Measurements from ENCODE around the gene RRP9. TPM values are rescaled to one million over a fixed set of nuclear protein-coding genes. Genes with fewer than 3 reads are reported as not detected.

Gene RRP9
- total and polyA plus RNA-seq, 10 of the 15 experiments (the other 5 are each of a cell fraction or from before 2014, with no cell fraction given), result 4.7 to 91.5 (median 41.7) TPM

- TF ChIP-seq, protein P1, sequence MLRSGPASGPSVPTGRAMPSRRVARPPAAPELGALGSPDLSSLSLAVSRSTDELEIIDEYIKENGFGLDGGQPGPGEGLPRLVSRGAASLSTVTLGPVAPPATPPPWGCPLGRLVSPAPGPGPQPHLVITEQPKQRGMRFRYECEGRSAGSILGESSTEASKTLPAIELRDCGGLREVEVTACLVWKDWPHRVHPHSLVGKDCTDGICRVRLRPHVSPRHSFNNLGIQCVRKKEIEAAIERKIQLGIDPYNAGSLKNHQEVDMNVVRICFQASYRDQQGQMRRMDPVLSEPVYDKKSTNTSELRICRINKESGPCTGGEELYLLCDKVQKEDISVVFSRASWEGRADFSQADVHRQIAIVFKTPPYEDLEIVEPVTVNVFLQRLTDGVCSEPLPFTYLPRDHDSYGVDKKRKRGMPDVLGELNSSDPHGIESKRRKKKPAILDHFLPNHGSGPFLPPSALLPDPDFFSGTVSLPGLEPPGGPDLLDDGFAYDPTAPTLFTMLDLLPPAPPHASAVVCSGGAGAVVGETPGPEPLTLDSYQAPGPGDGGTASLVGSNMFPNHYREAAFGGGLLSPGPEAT (IDR thresholded peaks at IDR 0.05; ENCODE audit: low read depth), result no peak
- TF ChIP-seq NFYB (IDR thresholded peaks at IDR 0.05; ENCODE audit: insufficient read depth, low read depth, low read length), result no peak
Measured at GRCh38 chr3:51921081-51921578, 20.6 kb downstream of the RRP9 start (continued).

- no peaks in the 10 kb centered on the region for H3K36me3 ChIP-seq (ENCODE audit: control insufficient read depth in 2 of 2, insufficient read depth in 2 of 2, low read length in 1 of 2)
- no peak for DNase-seq (ENCODE audit: low read depth, low spot score)
- ChIA-PET RAD21 (ENCODE audit: unreplicated experiment) (no interaction called here), SMC1A (ENCODE audit: uncharacterized antibody, unreplicated experiment) (no interaction called here), POLR2A (no interaction called here), CTCF (no interaction called here)
- H3K9me3 ChIP-seq (replicated peaks; ENCODE audit: control insufficient read depth, insufficient read depth, low read length), result no peaks in the 10 kb centered on the region
- no TSS peak for BruUV-seq (replicated peaks)
- no peaks in the 10 kb centered on the region for H3K4me1 ChIP-seq (ENCODE audit: control insufficient read depth, insufficient read depth, low read length)
- H4K20me1 ChIP-seq (ENCODE audit: control insufficient read depth, insufficient read depth), result no peaks in the 10 kb centered on the region
- no peak overlapping the region for H3K27ac ChIP-seq (ENCODE audit: control insufficient read depth, insufficient read depth)
- no peak for ATAC-seq
- H3K9ac ChIP-seq (ENCODE audit: control insufficient read depth, insufficient read depth, low read length), result no peak overlapping the region
- intact Hi-C loops (cut with micrococcal nuclease; ENCODE audit: unreplicated experiment) (no loop called here), in situ Hi-C loops (cut with MboI) (no loop called here)
- no peak overlapping the region for H2AFZ ChIP-seq (ENCODE audit: control insufficient read depth, low read depth, low read length)
- TF ChIP-seq CTCF (IDR thresholded peaks at IDR 0.05 in 2 of 3, conservative IDR thresholded peaks at IDR 0.05 in 1 of 3; ENCODE audit: control insufficient read depth in 2 of 3, extremely low read depth in 1 of 3, insufficient read depth in 1 of 3, low read depth in 3 of 3, low read length in 3 of 3), result no peak
- no peak for TF ChIP-seq MAX (IDR thresholded peaks at IDR 0.05; ENCODE audit: low read depth, low read length)
- TF ChIP-seq BCL3 (IDR thresholded peaks at IDR 0.05; ENCODE audit: borderline replicate concordance, insufficient read depth, low read depth, low read length, poor library complexity, severe bottlenecking), result no peak
- no peak for TF ChIP-seq CHD2 (IDR thresholded peaks at IDR 0.05; ENCODE audit: borderline replicate concordance, low read depth, low read length)
- TF ChIP-seq SP1 (IDR thresholded peaks at IDR 0.05; ENCODE audit: low read depth, low read length), result no peak
- TF ChIP-seq RUNX3 (IDR thresholded peaks at IDR 0.05; ENCODE audit: low read length), result no peak
- TF ChIP-seq ZNF217 (IDR thresholded peaks at IDR 0.05), result no peak
- no peak for FAIRE-seq
- H3K4me3 ChIP-seq, result no peak overlapping the region
- 50% methylated on average over 5 of the region's 5 CpGs for WGBS (ENCODE audit: insufficient coverage, insufficient replicate concordance, low lambda C conversion rate, missing lambda C conversion rate)
- no peaks in the 10 kb centered on the region for H3K79me2 ChIP-seq (ENCODE audit: control insufficient read depth, insufficient read depth, low read length)
- H3K27me3 ChIP-seq (replicated peaks in 1 of 2; ENCODE audit: control insufficient read depth in 2 of 2, insufficient read depth in 2 of 2, low read length in 1 of 2), result no peaks in the 10 kb centered on the region
- no peak overlapping the region for H3K4me2 ChIP-seq (ENCODE audit: control insufficient read depth, insufficient read depth)
Measured at GRCh38 chr3:51916418-51916817, 25.3 kb downstream of the RRP9 start.
